ENCODE data around the gene L1TD1.

L1TD1 gene

GRCh38 chr1:62250126-62250726, 55.6 kb downstream of the L1TD1 start:
- WGBS, 2 donors (ENCODE audit: extremely low coverage in 2 of 2, insufficient read length in 2 of 2, insufficient replicate concordance in 1 of 2), result no CpG with 5 or more reads among the region's 10 CpGs
- Histone ChIP-seq H3K4me2 (ENCODE audit: insufficient read depth, low read length, poor library complexity, severe bottlenecking) (no peak overlapping the region), H2AFZ (ENCODE audit: low read length) (no peak overlapping the region)

DNA sequence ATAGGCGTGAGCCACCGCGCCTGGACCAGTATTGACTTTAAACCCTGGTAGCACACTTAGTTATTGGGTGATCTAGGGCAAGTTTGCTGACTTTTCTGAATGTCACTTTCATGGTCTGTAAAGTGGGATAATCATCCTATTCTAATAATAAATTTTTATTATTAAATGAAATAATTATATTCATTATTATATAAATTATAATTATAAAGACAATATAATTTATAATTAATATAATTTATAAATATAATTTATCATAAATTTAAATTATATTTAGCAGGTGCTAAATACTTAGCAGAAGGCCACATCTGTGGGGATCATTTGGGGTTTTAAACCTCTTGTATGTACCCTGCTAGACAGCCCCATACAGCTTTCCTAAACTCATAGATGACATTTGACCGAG, 64.9 kb downstream of the L1TD1 start:
- Histone ChIP-seq H2AFZ (ENCODE audit: low read length) (no peak overlapping the region), H4K8ac (ENCODE audit: low read depth, low read length) (no peak overlapping the region), H3K36me3 (replicated peaks in 1 of 2; ENCODE audit: control insufficient read depth in 2 of 2, insufficient read depth in 2 of 2, low read length in 2 of 2) (no peaks in the 10 kb centered on the region), H3K4me3 (ENCODE audit: low read length in 2 of 2) (no peak overlapping the region), H3K9ac (ENCODE audit: low read depth, low read length, poor library complexity) (no peak overlapping the region), H4K91ac (ENCODE audit: low read depth, low read length, poor library complexity) (no peak overlapping the region), H3K14ac (ENCODE audit: low read length) (no peak overlapping the region), H3K23ac (ENCODE audit: low read depth, low read length, poor library complexity) (no peak overlapping the region), H3K4me2 (ENCODE audit: insufficient read depth, low read length, poor library complexity, severe bottlenecking) (no peak overlapping the region), H3K4me1 (ENCODE audit: control insufficient read depth in 2 of 2, insufficient read depth in 1 of 2, low read depth in 1 of 2, low read length in 2 of 2) (peaks cover 0 to 10% of the 10 kb centered on the region in 2 donors), H3K4ac (ENCODE audit: low read length) (no peak overlapping the region), H3K18ac (ENCODE audit: low read length) (no peak overlapping the region), H3K9me3 (replicated peaks in 1 of 2; ENCODE audit: control insufficient read depth in 2 of 2, insufficient read depth in 1 of 2, low read depth in 1 of 2, low read length in 2 of 2) (no peaks in the 10 kb centered on the region), H2BK15ac (ENCODE audit: low read length) (no peak overlapping the region), H2AK5ac (ENCODE audit: low read depth, low read length) (no peak overlapping the region), H2BK12ac (ENCODE audit: low read length) (no peak overlapping the region), H3K27me3 (ENCODE audit: control insufficient read depth in 3 of 3, insufficient read depth in 3 of 3, low read depth in 1 of 3, low read length in 3 of 3) (no peaks in the 10 kb centered on the region), H3K27ac (replicated peaks; ENCODE audit: low read length) (no peak overlapping the region), H2BK120ac (ENCODE audit: low read depth, low read length) (no peak overlapping the region), H3K79me1 (ENCODE audit: low read depth, low read length) (no peaks in the 10 kb centered on the region), H2BK5ac (ENCODE audit: low read length) (no peak overlapping the region)
- WGBS, 2 donors (ENCODE audit: extremely low coverage in 2 of 2, insufficient read length in 2 of 2, insufficient replicate concordance in 1 of 2), result no CpG with 5 or more reads among the region's 4 CpGs
- DNase-seq (ENCODE audit: low spot score), result no peak

More at GRCh38 chr1:62250126-62250726, 55.6 kb downstream of the L1TD1 start:
- no peak overlapping the region for H2BK15ac ChIP-seq (ENCODE audit: low read length)
- H3K9me3 ChIP-seq (replicated peaks in 1 of 2; ENCODE audit: control insufficient read depth in 2 of 2, insufficient read depth in 1 of 2, low read depth in 1 of 2, low read length in 2 of 2), result peaks cover 0 to 4% of the 10 kb centered on the region in 2 donors
- peaks cover 0 to 6% of the 10 kb centered on the region in 2 donors for H3K4me1 ChIP-seq (ENCODE audit: control insufficient read depth in 2 of 2, insufficient read depth in 1 of 2, low read depth in 1 of 2, low read length in 2 of 2)
- DNase-seq (ENCODE audit: low spot score), result no peak
- H3K36me3 ChIP-seq (replicated peaks in 1 of 2; ENCODE audit: control insufficient read depth in 2 of 2, insufficient read depth in 2 of 2, low read length in 2 of 2), result no peaks in the 10 kb centered on the region
- no peaks in the 10 kb centered on the region for H3K27me3 ChIP-seq (ENCODE audit: control insufficient read depth in 3 of 3, insufficient read depth in 3 of 3, low read depth in 1 of 3, low read length in 3 of 3)
- no peak overlapping the region for H3K23ac ChIP-seq (ENCODE audit: low read depth, low read length, poor library complexity)
- peaks cover 3% of the 10 kb centered on the region for H3K79me1 ChIP-seq (ENCODE audit: low read depth, low read length)
- no peak overlapping the region for H2BK5ac ChIP-seq (ENCODE audit: low read length)
- no peak overlapping the region for H3K14ac ChIP-seq (ENCODE audit: low read length)
- no peak overlapping the region for H3K4me3 ChIP-seq (ENCODE audit: low read length in 2 of 2)
- H4K8ac ChIP-seq (ENCODE audit: low read depth, low read length), result no peak overlapping the region
- no peak overlapping the region for H3K27ac ChIP-seq (replicated peaks; ENCODE audit: low read length)
- no peak overlapping the region for H3K4ac ChIP-seq (ENCODE audit: low read length)
- no peak overlapping the region for H2BK12ac ChIP-seq (ENCODE audit: low read length)
- H2AK5ac ChIP-seq (ENCODE audit: low read depth, low read length), result no peak overlapping the region
- H4K91ac ChIP-seq (ENCODE audit: low read depth, low read length, poor library complexity), result no peak overlapping the region
- no peak overlapping the region for H3K9ac ChIP-seq (ENCODE audit: low read depth, low read length, poor library complexity)
- no peak overlapping the region for H3K18ac ChIP-seq (ENCODE audit: low read length)
- H2BK120ac ChIP-seq (ENCODE audit: low read depth, low read length), result no peak overlapping the region

DNA sequence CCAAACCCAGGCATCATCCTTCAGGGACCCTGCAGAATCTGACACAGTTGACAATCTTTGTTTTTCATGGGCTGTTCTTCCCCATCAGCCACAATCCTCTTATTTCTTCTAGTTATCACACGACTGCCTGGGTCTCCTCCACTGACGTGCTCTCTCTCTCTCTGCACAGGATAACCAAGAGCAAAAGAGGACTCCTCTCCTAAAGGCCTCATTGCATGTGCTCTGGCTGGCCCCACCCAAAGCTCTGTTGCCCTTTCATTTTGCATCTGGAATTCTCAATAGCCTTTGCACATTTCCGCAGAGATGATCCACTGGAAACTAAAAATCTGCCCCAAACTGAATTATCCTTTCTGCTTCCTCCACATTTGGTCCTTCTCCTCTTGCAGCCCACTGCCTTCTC, 66.0 kb downstream of the L1TD1 start:
- Histone ChIP-seq H3K27ac (replicated peaks; ENCODE audit: low read length) (no peak overlapping the region), H3K27me3 (ENCODE audit: control insufficient read depth in 3 of 3, insufficient read depth in 3 of 3, low read depth in 1 of 3, low read length in 3 of 3) (no peaks in the 10 kb centered on the region), H2BK120ac (ENCODE audit: low read depth, low read length) (no peak overlapping the region), H2AFZ (ENCODE audit: low read length) (no peak overlapping the region), H3K9me3 (replicated peaks in 1 of 2; ENCODE audit: control insufficient read depth in 2 of 2, insufficient read depth in 1 of 2, low read depth in 1 of 2, low read length in 2 of 2) (no peaks in the 10 kb centered on the region), H3K23ac (ENCODE audit: low read depth, low read length, poor library complexity) (no peak overlapping the region), H3K9ac (ENCODE audit: low read depth, low read length, poor library complexity) (no peak overlapping the region), H3K14ac (ENCODE audit: low read length) (no peak overlapping the region), H3K36me3 (replicated peaks in 1 of 2; ENCODE audit: control insufficient read depth in 2 of 2, insufficient read depth in 2 of 2, low read length in 2 of 2) (no peaks in the 10 kb centered on the region), H2BK5ac (ENCODE audit: low read length) (no peak overlapping the region), H4K8ac (ENCODE audit: low read depth, low read length) (no peak overlapping the region), H2BK15ac (ENCODE audit: low read length) (no peak overlapping the region), H3K4ac (ENCODE audit: low read length) (no peak overlapping the region), H2BK12ac (ENCODE audit: low read length) (no peak overlapping the region), H3K4me1 (ENCODE audit: control insufficient read depth in 2 of 2, insufficient read depth in 1 of 2, low read depth in 1 of 2, low read length in 2 of 2) (peaks cover 0 to 10% of the 10 kb centered on the region in 2 donors), H3K4me3 (ENCODE audit: low read length in 2 of 2) (no peak overlapping the region), H3K18ac (ENCODE audit: low read length) (no peak overlapping the region), H2AK5ac (ENCODE audit: low read depth, low read length) (no peak overlapping the region), H3K79me1 (ENCODE audit: low read depth, low read length) (no peaks in the 10 kb centered on the region), H4K91ac (ENCODE audit: low read depth, low read length, poor library complexity) (no peak overlapping the region), H3K4me2 (ENCODE audit: insufficient read depth, low read length, poor library complexity, severe bottlenecking) (no peak overlapping the region)
- no CpG with 5 or more reads among the region's 3 CpGs for WGBS, 2 donors (ENCODE audit: extremely low coverage in 2 of 2, insufficient read length in 2 of 2, insufficient replicate concordance in 1 of 2)
- DNase-seq (ENCODE audit: low spot score), result no peak

Data from neuronal stem cell (in vitro differentiated cells).